GM12874 (cell line): ENCODE measurements around the gene EN2.

ENCODE experiments used
- TF ChIP-seq, protein P1 (sequence below): IDR thresholded peaks from 2 replicates; pipeline ENCODE4 v1.5.1; 2011; ENCODE audit warnings: low read depth, mild to moderate bottlenecking, control low read depth, low read length, moderate library complexity; ENCODE audit not compliant: insufficient read depth

Gene EN2

DNA sequence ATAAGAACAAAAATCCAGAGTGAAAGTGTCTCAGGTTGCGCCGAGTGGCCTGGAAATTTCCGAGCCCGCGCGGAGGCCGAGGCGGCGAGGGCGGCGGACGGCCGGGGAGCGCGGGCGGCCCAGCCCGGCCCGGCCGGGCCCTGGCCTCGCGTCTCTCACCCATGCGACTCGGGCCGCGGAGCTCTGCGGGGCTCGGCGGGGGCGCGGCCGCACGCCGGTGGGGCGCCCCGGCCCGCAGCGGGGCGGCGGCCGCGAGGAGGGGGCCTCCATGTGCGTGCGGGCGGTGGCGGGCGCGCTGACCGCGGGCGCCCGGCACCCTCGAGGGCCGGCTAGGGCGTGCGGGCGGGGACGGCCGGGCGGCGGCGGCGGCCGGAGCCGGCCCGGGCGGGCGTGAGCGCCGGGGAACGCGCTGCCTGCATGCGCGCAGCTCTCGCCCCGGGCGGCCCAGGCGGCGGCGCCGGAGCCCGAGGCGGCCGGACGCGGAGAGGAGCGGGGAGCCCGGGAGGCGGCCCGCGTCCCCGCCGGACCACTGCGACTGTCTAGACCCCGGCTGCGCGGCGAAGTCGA, 302 bp upstream of the EN2 start:
- TF ChIP-seq, protein P1, sequence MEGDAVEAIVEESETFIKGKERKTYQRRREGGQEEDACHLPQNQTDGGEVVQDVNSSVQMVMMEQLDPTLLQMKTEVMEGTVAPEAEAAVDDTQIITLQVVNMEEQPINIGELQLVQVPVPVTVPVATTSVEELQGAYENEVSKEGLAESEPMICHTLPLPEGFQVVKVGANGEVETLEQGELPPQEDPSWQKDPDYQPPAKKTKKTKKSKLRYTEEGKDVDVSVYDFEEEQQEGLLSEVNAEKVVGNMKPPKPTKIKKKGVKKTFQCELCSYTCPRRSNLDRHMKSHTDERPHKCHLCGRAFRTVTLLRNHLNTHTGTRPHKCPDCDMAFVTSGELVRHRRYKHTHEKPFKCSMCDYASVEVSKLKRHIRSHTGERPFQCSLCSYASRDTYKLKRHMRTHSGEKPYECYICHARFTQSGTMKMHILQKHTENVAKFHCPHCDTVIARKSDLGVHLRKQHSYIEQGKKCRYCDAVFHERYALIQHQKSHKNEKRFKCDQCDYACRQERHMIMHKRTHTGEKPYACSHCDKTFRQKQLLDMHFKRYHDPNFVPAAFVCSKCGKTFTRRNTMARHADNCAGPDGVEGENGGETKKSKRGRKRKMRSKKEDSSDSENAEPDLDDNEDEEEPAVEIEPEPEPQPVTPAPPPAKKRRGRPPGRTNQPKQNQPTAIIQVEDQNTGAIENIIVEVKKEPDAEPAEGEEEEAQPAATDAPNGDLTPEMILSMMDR = no peak

DNA sequence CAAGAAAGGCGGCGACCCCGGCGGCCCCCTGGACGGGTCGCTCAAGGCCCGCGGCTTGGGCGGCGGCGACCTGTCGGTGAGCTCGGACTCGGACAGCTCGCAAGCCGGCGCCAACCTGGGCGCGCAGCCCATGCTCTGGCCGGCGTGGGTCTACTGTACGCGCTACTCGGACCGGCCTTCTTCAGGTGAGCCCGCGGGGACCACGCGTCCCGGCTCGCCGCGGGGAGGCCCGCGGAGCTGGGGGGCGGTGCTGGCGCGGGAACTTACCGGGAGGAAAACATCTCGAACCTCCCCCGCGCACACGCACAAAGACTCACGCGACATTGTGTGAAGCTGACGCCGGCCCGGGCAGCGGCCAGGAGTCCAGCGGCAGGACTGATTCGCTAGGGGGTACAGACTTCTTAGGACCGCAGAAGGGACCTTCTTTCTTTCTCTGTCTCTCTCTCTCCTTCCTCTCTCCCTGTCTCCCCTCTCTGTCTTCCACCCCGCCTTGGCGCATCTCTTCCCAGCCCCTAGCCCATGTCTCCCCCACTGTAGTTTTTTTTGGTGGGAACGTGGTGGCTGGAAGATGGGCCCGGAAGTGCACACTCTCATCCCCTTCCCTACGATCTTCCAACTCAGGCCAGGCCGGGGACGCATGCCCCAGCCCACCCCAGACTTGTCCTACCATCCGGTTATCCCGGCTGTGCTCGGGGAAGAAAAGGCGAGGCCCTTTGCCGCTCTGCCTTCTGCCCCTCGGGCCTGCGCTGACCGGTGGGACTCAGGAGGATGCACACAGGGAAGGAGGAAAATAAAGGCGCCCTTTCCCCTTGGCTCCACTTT, 1.2 kb downstream of the EN2 start:
- TF ChIP-seq, protein P1 = no peak

DNA sequence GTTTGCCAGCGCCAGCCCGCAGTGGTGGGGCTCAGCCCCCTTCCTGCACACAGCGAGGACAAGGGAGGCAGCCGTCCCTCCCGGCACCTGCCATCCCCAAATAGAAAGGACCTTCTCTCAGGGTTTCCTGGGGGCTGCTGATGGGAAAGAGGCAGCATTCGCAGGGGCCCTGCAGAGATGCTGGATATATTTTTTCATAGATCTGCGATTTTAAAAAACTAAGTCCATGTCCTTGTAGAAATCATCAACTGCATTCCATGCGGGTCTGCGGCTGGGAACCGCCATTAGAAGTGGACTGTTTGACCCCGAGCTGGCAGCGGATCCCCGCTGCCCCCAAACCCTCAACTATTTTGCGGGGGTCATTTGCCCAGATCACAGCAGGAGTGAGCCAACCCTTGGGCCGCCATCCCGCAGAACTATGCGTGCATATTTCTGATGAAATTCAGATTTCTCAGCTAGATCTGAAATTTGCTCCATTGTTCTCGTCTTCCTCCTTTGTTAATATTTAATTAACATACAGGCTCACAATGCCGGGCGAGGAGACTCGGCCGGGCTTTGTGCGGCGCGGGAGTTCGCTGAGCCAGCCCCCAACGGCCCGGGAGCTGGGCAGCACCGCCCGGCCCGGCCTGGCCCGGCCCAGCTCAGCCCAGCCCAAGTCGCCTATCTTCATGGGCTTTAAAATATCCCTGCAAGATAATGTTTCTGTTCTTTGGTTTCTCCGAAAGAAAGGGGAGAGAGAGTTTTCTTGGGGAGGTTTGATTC, 2.0 kb downstream of the EN2 start:
- TF ChIP-seq, protein P1 = no peak

DNA sequence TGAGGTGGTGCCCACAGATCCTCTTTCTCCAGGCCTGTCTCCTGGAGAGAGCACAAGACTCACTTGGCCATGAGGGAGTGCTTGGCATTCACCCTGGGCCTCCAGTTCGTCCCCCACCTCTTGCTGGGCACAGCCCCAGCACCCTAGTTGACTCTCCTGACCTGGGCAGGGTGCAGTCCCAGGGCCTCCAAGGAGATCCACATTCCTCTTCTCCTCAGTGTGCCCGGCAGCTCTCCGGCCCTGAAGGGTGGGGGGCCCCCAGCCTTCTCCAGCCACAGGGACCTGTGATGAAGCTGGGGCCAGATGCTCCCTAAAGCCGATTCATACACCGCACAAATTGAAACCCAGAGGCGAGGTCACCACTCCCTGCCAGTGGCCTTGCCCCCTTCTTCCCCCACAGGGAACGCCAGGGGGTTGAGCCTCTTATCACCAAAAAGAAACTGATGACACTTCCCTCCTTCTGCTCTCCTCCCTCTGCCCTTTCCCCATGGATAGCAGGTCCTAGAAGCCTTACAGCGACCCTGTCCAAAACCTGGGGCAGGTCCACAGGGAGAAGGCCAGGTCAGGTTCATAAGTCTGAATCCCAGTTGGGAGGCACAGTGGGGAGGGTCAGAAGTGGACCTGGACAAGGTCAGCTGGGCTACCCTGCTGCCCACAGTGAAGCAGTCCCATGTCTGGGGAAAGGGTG, 3.1 kb downstream of the EN2 start:
- TF ChIP-seq, protein P1 = no peak

DNA sequence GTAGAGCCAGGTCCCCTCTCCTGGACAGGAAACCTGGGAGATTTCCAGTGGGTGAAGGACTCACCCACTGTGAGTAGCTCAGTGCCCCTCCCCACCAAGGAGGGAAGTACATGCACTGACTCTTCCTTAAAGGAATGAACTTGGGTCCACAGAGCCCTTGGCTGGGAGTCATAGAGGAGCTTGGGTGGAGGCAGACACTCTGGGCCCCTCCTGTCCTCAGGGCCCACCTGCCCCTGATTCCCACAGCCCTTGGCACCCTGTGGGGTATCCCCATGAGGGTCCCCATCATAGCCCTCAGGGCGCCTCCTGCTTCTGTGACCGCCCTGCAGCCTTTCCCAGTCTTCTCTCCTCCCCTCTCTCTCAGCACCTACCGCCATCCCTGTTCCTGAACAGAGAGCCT, 3.7 kb downstream of the EN2 start:
- TF ChIP-seq, protein P1 = no peak

DNA sequence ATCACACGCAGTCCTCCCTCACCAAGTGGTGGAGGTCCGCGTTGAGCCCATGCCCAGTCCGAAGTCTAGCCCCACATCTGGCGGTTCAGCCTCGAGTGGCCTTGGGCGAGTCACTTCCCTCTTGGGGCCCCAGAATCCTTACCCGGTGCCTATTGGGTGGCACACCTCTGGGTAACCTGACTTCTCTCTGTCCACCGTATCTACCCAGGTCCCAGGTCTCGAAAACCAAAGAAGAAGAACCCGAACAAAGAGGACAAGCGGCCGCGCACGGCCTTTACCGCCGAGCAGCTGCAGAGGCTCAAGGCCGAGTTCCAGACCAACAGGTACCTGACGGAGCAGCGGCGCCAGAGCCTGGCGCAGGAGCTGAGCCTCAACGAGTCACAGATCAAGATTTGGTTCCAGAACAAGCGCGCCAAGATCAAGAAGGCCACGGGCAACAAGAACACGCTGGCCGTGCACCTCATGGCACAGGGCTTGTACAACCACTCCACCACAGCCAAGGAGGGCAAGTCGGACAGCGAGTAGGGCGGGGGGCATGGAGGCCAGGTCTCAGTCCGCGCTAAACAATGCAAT, 4.3 kb downstream of the EN2 start:
- TF ChIP-seq, protein P1 = no peak
